NCI-H2196 (cell line): ENCODE measurements around the gene DLGAP1.

Source experiments
- DNase-seq: peaks from one replicate; lab custom pipeline; 2025; ENCODE audit not compliant: unreplicated experiment; lab: John Stamatoyannopoulos, UW

Gene DLGAP1

DNA sequence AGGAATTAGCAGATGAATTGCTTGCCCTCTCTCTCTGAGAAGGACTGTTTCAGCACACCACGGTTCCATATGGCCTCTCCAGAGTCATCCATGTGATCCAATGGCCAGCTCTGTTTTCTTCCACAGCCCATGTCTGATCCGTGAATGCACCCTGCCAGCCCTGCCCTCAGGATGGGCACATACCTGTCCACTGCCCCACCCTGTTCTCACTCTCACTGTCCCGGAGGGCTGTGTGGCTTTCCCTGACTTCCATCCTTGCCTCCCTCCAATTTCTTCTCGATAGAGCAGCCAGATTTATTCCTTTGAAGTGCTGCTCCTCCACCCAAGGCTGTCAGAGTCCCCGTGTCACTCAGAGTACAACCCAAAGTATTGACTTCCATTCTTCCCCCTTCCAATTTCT lies 662.0 kb downstream of the DLGAP1 start:
- DNase-seq = no peak

DNA sequence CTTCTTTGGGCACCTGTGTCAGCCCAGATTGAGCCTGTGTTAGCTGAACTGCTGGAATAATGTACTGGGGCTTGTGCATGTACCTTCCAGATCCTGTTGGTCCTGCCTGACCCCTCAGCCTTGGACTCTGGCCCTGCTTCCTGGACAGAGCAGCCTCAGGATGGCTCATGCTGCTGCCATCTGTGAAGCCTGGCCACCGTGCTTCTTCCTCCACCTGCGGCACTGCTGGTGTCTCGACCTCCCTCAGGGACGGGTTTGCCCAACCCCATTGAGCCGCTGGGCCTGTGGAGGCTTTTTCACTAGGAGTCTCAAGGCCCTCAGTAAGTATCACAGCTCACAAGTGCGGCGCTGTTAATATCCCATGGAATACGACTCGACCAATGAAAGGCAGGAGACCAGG lies 662.4 kb downstream of the DLGAP1 start:
- no peak for DNase-seq

GRCh38 chr18:3791238-3791637 lies 663.9 kb downstream of the DLGAP1 start:
- peak; percentile 22 for DNase-seq

GRCh38 chr18:3790703-3791102 lies 664.4 kb downstream of the DLGAP1 start:
- DNase-seq = no peak

DNA sequence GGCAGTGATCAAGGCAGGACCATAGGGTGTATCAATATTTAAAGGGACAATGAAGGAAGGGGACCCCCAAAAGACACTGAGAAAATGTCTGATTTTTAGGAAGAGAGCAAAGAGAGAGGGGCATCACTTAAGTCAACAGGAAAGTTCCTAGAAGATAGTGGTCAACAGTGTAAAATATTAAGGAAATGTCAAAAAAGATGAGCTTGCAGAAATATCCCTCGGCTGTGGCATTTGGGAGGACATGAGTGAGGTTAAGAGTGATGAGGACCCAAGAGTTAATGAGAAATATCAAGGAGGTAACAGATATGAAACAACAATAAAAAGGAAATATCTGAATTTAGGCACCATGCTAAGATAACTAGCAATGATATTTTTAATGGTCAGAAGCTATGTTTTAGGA lies 665.6 kb downstream of the DLGAP1 start:
- DNase-seq = no peak

GRCh38 chr18:3784949-3785348 lies 670.2 kb downstream of the DLGAP1 start:
- no peak for DNase-seq

- no peak for DNase-seq
Measured at GRCh38 chr18:3782901-3783300, 672.2 kb downstream of the DLGAP1 start.

DNA sequence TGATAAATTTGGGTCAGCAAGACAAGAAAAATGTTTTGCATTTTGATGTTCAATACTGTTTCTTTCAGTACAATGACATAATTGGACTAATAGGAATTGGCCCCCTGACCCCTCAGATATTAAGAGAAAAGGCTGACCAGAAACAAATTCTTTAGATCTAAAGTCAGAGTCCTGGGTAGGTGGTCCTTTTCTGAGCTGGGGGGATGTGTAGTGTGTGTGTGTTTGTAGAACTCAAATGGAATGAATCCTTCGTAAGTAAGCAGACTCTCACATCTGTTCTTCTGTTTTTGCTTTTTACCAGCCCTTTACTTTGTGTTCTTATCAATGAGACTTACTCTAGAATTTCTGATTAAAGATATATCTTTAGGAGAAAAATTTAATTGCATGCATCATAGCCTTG lies 677.4 kb downstream of the DLGAP1 start:
- no peak for DNase-seq

- no peak for DNase-seq
Measured at GRCh38 chr18:3777122-3777521, 678.0 kb downstream of the DLGAP1 start.

- no peak for DNase-seq
Measured at GRCh38 chr18:3775996-3776395, 679.1 kb downstream of the DLGAP1 start.

GRCh38 chr18:3773303-3773702 lies 681.8 kb downstream of the DLGAP1 start:
- peak; percentile 28 for DNase-seq

GRCh38 chr18:3771121-3771971 lies 683.8 kb downstream of the DLGAP1 start:
- peak; percentile 63 for DNase-seq

- no peak for DNase-seq
Measured at GRCh38 chr18:3761266-3761665, 693.8 kb downstream of the DLGAP1 start.

- DNase-seq = no peak
Measured at GRCh38 chr18:3760741-3761140, 694.4 kb downstream of the DLGAP1 start.

- DNase-seq = no peak
Measured at GRCh38 chr18:3759099-3759498, 696.0 kb downstream of the DLGAP1 start.

- DNase-seq = no peak
Measured at GRCh38 chr18:3758531-3758930, 696.6 kb downstream of the DLGAP1 start.

DNA sequence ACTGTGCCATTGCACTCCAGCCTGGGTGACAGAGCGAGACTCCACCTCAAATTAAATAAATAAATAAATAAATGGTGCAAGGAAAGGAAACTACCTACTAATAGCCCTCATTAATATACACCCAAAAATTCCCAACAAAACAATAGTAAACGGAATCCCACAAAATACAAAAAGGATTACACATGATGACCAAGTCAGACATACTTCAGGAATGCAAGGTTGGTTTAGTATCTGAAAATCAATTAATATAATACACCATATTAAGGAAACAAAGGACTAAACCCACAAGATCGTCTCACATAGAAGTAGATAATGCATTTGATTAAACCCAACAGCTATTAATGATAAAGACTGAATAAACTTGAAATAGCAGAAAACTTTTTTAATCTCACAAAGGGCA lies 697.7 kb downstream of the DLGAP1 start:
- DNase-seq = no peak

GRCh38 chr18:3753106-3753505 lies 702.0 kb downstream of the DLGAP1 start:
- no peak for DNase-seq

DNA sequence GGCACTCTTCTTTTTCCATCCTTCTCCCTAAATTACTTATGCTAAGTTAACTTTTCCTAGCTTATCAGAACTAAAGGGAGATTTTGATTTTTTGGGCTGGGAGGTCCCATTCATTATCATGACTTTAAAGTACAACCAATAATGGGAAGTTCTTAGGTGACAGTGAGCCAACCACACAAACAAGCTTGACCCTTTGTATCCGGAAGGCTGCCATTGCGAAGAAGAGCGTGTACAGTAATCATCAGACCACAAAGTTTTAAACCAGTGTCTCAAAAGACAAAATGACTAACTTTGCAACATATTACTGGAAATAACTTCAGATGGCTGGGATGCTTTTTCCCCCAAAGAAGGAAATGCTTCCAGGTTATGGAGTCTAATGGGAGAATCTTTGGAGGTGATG lies 707.0 kb downstream of the DLGAP1 start:
- DNase-seq = no peak

GRCh38 chr18:3747176-3747973 lies 707.7 kb downstream of the DLGAP1 start:
- no peak for DNase-seq

- no peak for DNase-seq
Measured at GRCh38 chr18:3742541-3742940, 712.6 kb downstream of the DLGAP1 start.

- DNase-seq = no peak
Measured at GRCh38 chr18:3741333-3741732, 713.8 kb downstream of the DLGAP1 start.
